Embryonic facial prominence (tissue), 1 donor: ENCODE measurements around the gene CELA3A.
A peak's percentile ranks its signal among the peaks of the same experiment; 100 is the strongest.
"Not testable (repeated sequence)": the region's sequence is repeated elsewhere in the genome, so short reads cannot be mapped to it uniquely, and the experiment has no call there.

Source experiments
- DNase-seq: peaks from one replicate; pipeline ENCODE4 v3.0.0-alpha.2; 2016; ENCODE audit errors: extremely low spot score

Gene CELA3A

GRCh38 chr1:22001409-22001808 is at the start of gene CELA3A:
TSS of gene CELA3A (plus strand) at chr1:22001657. CDS start at chr1:22001675, 18 bp downstream.
- no peak for DNase-seq

GRCh38 chr1:21952786-21953520 is 48.5 kb upstream of the CELA3A start:
- DNase-seq = no peak

- no peak for DNase-seq
These were observed 46.4 kb upstream of the CELA3A start for GRCh38 chr1:21955058-21955457.

GRCh38 chr1:21955501-21956281 is 45.8 kb upstream of the CELA3A start:
- no peak for DNase-seq

- no peak for DNase-seq
These were observed 44.5 kb upstream of the CELA3A start for GRCh38 chr1:21956720-21957552.

GRCh38 chr1:21961337-21961736 is 40.1 kb upstream of the CELA3A start:
- DNase-seq = no peak

GRCh38 chr1:21961799-21962198 is 39.7 kb upstream of the CELA3A start:
- no peak for DNase-seq

GRCh38 chr1:21963477-21964217 is 37.8 kb upstream of the CELA3A start:
- peak; percentile 48 for DNase-seq

GRCh38 chr1:21966247-21967000 is 35.0 kb upstream of the CELA3A start:
- no peak for DNase-seq

GRCh38 chr1:21967216-21967615 is 34.2 kb upstream of the CELA3A start:
- not testable (repeated sequence) for DNase-seq

GRCh38 chr1:21969066-21969465 is 32.4 kb upstream of the CELA3A start:
- not testable (repeated sequence) for DNase-seq

GRCh38 chr1:21970523-21970922 is 30.9 kb upstream of the CELA3A start:
- not testable (repeated sequence) for DNase-seq

GRCh38 chr1:21972973-21973441 is 28.4 kb upstream of the CELA3A start:
- not testable (repeated sequence) for DNase-seq

- not testable (repeated sequence) for DNase-seq
These were observed 27.5 kb upstream of the CELA3A start for GRCh38 chr1:21973948-21974347.

- DNase-seq = not testable (repeated sequence)
These were observed 26.8 kb upstream of the CELA3A start for GRCh38 chr1:21974699-21975098.

GRCh38 chr1:21975296-21975695 is 26.2 kb upstream of the CELA3A start:
- not testable (repeated sequence) for DNase-seq

- not testable (repeated sequence) for DNase-seq
These were observed 24.7 kb upstream of the CELA3A start, which contains the start of gene CELA3B for GRCh38 chr1:21976703-21977239. TSS of gene CELA3B (plus strand) at chr1:21977022. CDS start at chr1:21977040, 18 bp downstream.

- not testable (repeated sequence) for DNase-seq
These were observed 23.2 kb upstream of the CELA3A start for GRCh38 chr1:21978209-21978608.

- not testable (repeated sequence) for DNase-seq
These were observed 20.8 kb upstream of the CELA3A start for GRCh38 chr1:21980515-21981220.
